Mesenchymal stem cell (in vitro differentiated cells and primary cell): ENCODE data around the gene NUSAP1.

Experiments used
- DNase-seq: peaks from one replicate; pipeline ENCODE4 v3.0.0-alpha.2; 2013
- H2AFZ ChIP-seq: one replicate; pipeline ENCODE4 v1.6.1; 2013; ENCODE audit warnings: low read depth, mild to moderate bottlenecking, control low read depth, inconsistent platforms, low read length, moderate library complexity
- H2AK5ac ChIP-seq: 2 replicates; pipeline ENCODE4 v1.6.1; 2013; ENCODE audit warnings: low read length, moderate library complexity, mild to moderate bottlenecking, inconsistent platforms; ENCODE audit not compliant: severe bottlenecking
- H2BK120ac ChIP-seq: one replicate; pipeline ENCODE4 v1.6.1; 2013; ENCODE audit warnings: low read depth, mild to moderate bottlenecking, inconsistent platforms, low read length, moderate library complexity
- H2BK12ac ChIP-seq, 2 experiments: one replicate each; pipeline ENCODE4 v1.6.1; 2013; ENCODE audit warnings: inconsistent platforms in 2 of 2, low read length in 2 of 2, mild to moderate bottlenecking in 2 of 2, moderate library complexity in 2 of 2, control low read depth in 1 of 2
- H2BK15ac ChIP-seq: one replicate; pipeline ENCODE4 v1.6.1; 2013; ENCODE audit warnings: mild to moderate bottlenecking, low read depth, inconsistent platforms; ENCODE audit not compliant: poor library complexity, severe bottlenecking
- H2BK5ac ChIP-seq: 2 replicates; pipeline ENCODE4 v1.6.1; 2013; ENCODE audit warnings: low read depth, mild to moderate bottlenecking, low read length, control low read depth, inconsistent platforms; ENCODE audit not compliant: poor library complexity, severe bottlenecking
- H3K14ac ChIP-seq, 2 experiments: one replicate each; pipeline ENCODE4 v1.6.1; 2013; ENCODE audit warnings: inconsistent platforms in 2 of 2, low read length in 2 of 2, control low read depth in 1 of 2, mild to moderate bottlenecking in 1 of 2, moderate library complexity in 1 of 2
- H3K18ac ChIP-seq, 2 experiments: one replicate each; pipeline ENCODE4 v1.6.1; 2013; ENCODE audit warnings: inconsistent platforms in 2 of 2, low read length in 2 of 2, control low read depth in 1 of 2, low read depth in 1 of 2, mild to moderate bottlenecking in 1 of 2
- H3K23ac ChIP-seq, 2 experiments: one replicate each; pipeline ENCODE4 v1.6.1; 2013; ENCODE audit warnings: inconsistent platforms in 2 of 2, low read length in 2 of 2, mild to moderate bottlenecking in 2 of 2, moderate library complexity in 2 of 2, control low read depth in 1 of 2
- H3K27ac ChIP-seq: 2 replicates; pipeline ENCODE4 v1.5.1; 2013; ENCODE audit warnings: mild to moderate bottlenecking, moderate library complexity, low read length, control low read depth, inconsistent platforms; ENCODE audit not compliant: poor library complexity, severe bottlenecking
- H3K27me3 ChIP-seq, 2 experiments: 2 replicates each; pipeline versions ENCODE4 v1.6.1 to v1.7.0; 2013; ENCODE audit warnings: low read length in 2 of 2, mild to moderate bottlenecking in 2 of 2, moderate library complexity in 2 of 2, control low read depth in 1 of 2, inconsistent platforms in 1 of 2; ENCODE audit not compliant: control insufficient read depth in 1 of 2, insufficient read depth in 1 of 2
- H3K36me3 ChIP-seq, 2 experiments: 2 replicates each; pipeline versions ENCODE4 v1.6.1 to v1.7.0; 2013; ENCODE audit warnings: low read length in 2 of 2, control low read depth in 1 of 2, inconsistent platforms in 1 of 2, low read depth in 1 of 2, mild to moderate bottlenecking in 1 of 2; ENCODE audit not compliant: insufficient read depth in 2 of 2, control insufficient read depth in 1 of 2
- H3K4ac ChIP-seq, 2 experiments: one replicate each; pipeline ENCODE4 v1.6.1; 2013; ENCODE audit warnings: inconsistent platforms in 2 of 2, low read length in 2 of 2, mild to moderate bottlenecking in 2 of 2, moderate library complexity in 2 of 2, control low read depth in 1 of 2, low read depth in 1 of 2
- H3K4me1 ChIP-seq: 2 replicates; pipeline ENCODE4 v1.6.1; 2013; ENCODE audit warnings: low read depth, low read length, control low read depth; ENCODE audit not compliant: control insufficient read depth, insufficient read depth
- H3K4me2 ChIP-seq: 2 replicates; pipeline ENCODE4 v1.6.1; 2013; ENCODE audit warnings: low read length, mild to moderate bottlenecking, inconsistent platforms; ENCODE audit not compliant: poor library complexity, severe bottlenecking
- H3K4me3 ChIP-seq, 2 experiments: 2 replicates each; pipeline versions ENCODE4 v1.5.1 to v1.7.0; 2013; ENCODE audit warnings: low read length in 2 of 2, mild to moderate bottlenecking in 2 of 2, control low read depth in 1 of 2, low read depth in 1 of 2; ENCODE audit not compliant: insufficient read depth in 1 of 2
- H3K79me1 ChIP-seq: replicated peaks from 2 replicates; pipeline ENCODE4 v1.6.1; 2013; ENCODE audit warnings: mild to moderate bottlenecking, control low read depth, low read length, inconsistent platforms; ENCODE audit not compliant: poor library complexity, severe bottlenecking
- H3K9ac ChIP-seq: 2 replicates; pipeline ENCODE4 v1.7.0; 2013; ENCODE audit warnings: mild to moderate bottlenecking, low read length, moderate library complexity
- H3K9me3 ChIP-seq: 2 replicates; pipeline ENCODE4 v1.7.0; 2013; ENCODE audit warnings: mild to moderate bottlenecking, low read length; ENCODE audit not compliant: control insufficient read depth
- H4K8ac ChIP-seq: one replicate; pipeline ENCODE4 v1.6.1; 2013; ENCODE audit warnings: inconsistent platforms, mild to moderate bottlenecking, low read length, moderate library complexity
- H4K91ac ChIP-seq: one replicate; pipeline ENCODE4 v1.6.1; 2013; ENCODE audit warnings: mild to moderate bottlenecking, low read length, inconsistent platforms
- WGBS: methylation state at CpG from one replicate; pipeline ENCODE4 v1.1.7; 2013; ENCODE audit warnings: mixed read lengths; 5-methylcytosine and 5-hydroxymethylcytosine counted together

NUSAP1 gene

GRCh38 chr15:41350057-41350717, 17.5 kb downstream of the NUSAP1 start:
- no peaks in the 10 kb centered on the region for H3K9me3 ChIP-seq
- H3K9ac ChIP-seq: no peak overlapping the region
- H3K27me3 ChIP-seq: no peaks in the 10 kb centered on the region
- no peaks in the 10 kb centered on the region for H3K4me1 ChIP-seq
- no peak overlapping the region for H3K18ac ChIP-seq
- WGBS: 94% methylated on average over 8 of the region's 10 CpGs
- H2BK120ac ChIP-seq: no peak overlapping the region
- no peak overlapping the region for H2AK5ac ChIP-seq
- H3K4me2 ChIP-seq: no peak overlapping the region
- H3K27ac ChIP-seq: no peak overlapping the region
- no peak overlapping the region for H4K8ac ChIP-seq
- no peak overlapping the region for H3K14ac ChIP-seq
- H3K79me1 ChIP-seq: peaks cover 8% of the 10 kb centered on the region
- H3K4me3 ChIP-seq: no peak overlapping the region
- no peak overlapping the region for H2AFZ ChIP-seq
- H2BK15ac ChIP-seq: no peak overlapping the region
- peaks cover 0 to 14% of the 10 kb centered on the region in 2 experiments for H3K36me3 ChIP-seq
- H2BK5ac ChIP-seq: no peak overlapping the region
- no peak overlapping the region for H3K4ac ChIP-seq
- DNase-seq: no peak
- H3K23ac ChIP-seq: no peak overlapping the region
- H2BK12ac ChIP-seq: no peak overlapping the region
- no peak overlapping the region for H4K91ac ChIP-seq

GRCh38 chr15:41354371-41354770, 21.7 kb downstream of the NUSAP1 start:
- Histone ChIP-seq H2BK15ac (no peak overlapping the region), H3K9me3 (no peaks in the 10 kb centered on the region), H2BK120ac (no peak overlapping the region), H3K27ac (no peak overlapping the region), H2BK5ac (no peak overlapping the region), H4K8ac (no peak overlapping the region), H3K79me1 (no peaks in the 10 kb centered on the region), H2AFZ (no peak overlapping the region), H3K36me3 (peaks cover 0 to 26% of the 10 kb centered on the region in 2 experiments), H3K27me3 (no peaks in the 10 kb centered on the region), H4K91ac (no peak overlapping the region), H3K4me2 (no peak overlapping the region), H2AK5ac (no peak overlapping the region), H3K4me3 (no peak overlapping the region), H3K4ac (no peak overlapping the region), H3K18ac (no peak overlapping the region), H3K23ac (no peak overlapping the region), H3K4me1 (no peaks in the 10 kb centered on the region), H3K9ac (no peak overlapping the region), H3K14ac (no peak overlapping the region), H2BK12ac (no peak overlapping the region)
- WGBS: 99% methylated on average over 6 of the region's 10 CpGs
- DNase-seq: no peak

- Histone ChIP-seq H3K18ac (no peak overlapping the region), H3K4ac (no peak overlapping the region), H2BK15ac (no peak overlapping the region), H3K27ac (no peak overlapping the region), H4K8ac (no peak overlapping the region), H3K27me3 (no peaks in the 10 kb centered on the region), H3K4me1 (no peaks in the 10 kb centered on the region), H3K14ac (no peak overlapping the region), H3K36me3 (peaks cover 10% of the 10 kb centered on the region in 2 experiments), H2AK5ac (no peak overlapping the region), H2AFZ (no peak overlapping the region), H3K9me3 (no peaks in the 10 kb centered on the region), H3K9ac (no peak overlapping the region), H3K79me1 (peaks cover 10% of the 10 kb centered on the region), H3K23ac (no peak overlapping the region), H3K4me3 (no peak overlapping the region), H4K91ac (no peak overlapping the region), H3K4me2 (no peak overlapping the region), H2BK120ac (no peak overlapping the region), H2BK5ac (no peak overlapping the region), H2BK12ac (no peak overlapping the region)
- WGBS: 99% methylated on average over 3 of the region's 3 CpGs
- DNase-seq: no peak
Measured at GRCh38 chr15:41367418-41367817, 34.7 kb downstream of the NUSAP1 start.

GRCh38 chr15:41377978-41378377, 45.3 kb downstream of the NUSAP1 start:
- no peak overlapping the region for H3K18ac ChIP-seq
- H2AK5ac ChIP-seq: no peak overlapping the region
- H2AFZ ChIP-seq: no peak overlapping the region
- H4K8ac ChIP-seq: no peak overlapping the region
- no peaks in the 10 kb centered on the region for H3K9me3 ChIP-seq
- H3K4me2 ChIP-seq: no peak overlapping the region
- H2BK120ac ChIP-seq: no peak overlapping the region
- H2BK5ac ChIP-seq: no peak overlapping the region
- DNase-seq: no peak
- 97% methylated on average over 4 of the region's 4 CpGs for WGBS
- H3K4me1 ChIP-seq: no peaks in the 10 kb centered on the region
- no peak overlapping the region for H2BK12ac ChIP-seq
- H3K9ac ChIP-seq: no peak overlapping the region
- H3K23ac ChIP-seq: no peak overlapping the region
- H3K79me1 ChIP-seq: peaks cover 3% of the 10 kb centered on the region
- no peak overlapping the region for H4K91ac ChIP-seq
- no peak overlapping the region for H3K4ac ChIP-seq
- H3K27ac ChIP-seq: no peak overlapping the region
- H3K27me3 ChIP-seq: no peaks in the 10 kb centered on the region
- no peak overlapping the region for H3K4me3 ChIP-seq
- no peak overlapping the region for H2BK15ac ChIP-seq
- no peak overlapping the region for H3K14ac ChIP-seq
- peaks cover 3 to 13% of the 10 kb centered on the region in 2 experiments for H3K36me3 ChIP-seq
